RKO (cell line): Measurements from ENCODE around the gene ADGRG3.
A peak's percentile ranks its signal among the peaks of the same experiment; 100 is the strongest.

ENCODE experiments used
- DNase-seq: peaks from one replicate; pipeline ENCODE4 v3.0.0-alpha.2; 2016; ENCODE audit warnings: low spot score

ADGRG3 gene

DNA sequence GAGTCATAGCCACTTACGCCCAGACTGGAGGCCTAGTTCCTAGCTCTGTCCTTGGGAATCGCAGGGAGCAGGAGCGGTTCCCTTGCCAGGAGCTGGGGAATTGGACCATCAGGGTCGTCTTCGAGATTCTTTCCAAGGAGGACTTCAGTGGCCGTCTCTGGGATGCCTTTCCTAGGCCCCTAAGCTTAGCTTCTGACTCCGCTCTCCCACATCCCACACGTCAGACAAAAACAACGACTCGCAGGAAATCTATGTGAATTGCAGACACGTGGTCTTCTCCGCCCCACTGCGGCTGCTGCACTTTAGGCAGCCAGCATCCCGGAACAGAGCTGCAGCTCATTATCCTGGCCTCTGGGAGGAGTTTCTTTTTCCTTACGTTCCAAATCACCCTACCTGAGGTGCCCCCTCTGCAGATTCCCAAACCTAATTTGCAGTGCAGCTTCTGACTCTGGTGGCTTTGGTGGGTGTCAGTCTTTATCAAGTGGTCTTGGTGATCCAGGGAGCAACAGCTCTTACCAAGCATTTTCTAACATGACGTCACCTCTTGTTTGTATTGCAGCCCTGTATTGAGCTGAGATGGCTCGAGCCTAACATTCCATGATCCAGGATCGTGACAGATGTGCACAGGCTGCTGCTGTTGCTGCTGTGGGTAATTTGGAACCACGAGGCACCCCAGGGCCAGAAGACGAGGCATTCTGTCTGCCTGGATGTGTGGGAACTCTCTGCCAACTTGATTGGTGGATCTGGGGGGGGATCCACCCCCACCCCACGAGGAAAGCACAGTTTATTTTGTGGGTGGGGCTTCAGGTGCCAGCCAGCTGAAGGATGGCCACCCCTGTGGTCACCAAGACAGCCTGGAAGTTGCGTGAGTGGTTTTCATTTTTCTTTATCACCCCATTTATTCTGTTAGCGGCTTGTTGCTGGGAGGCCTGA lies 68.6 kb downstream of the ADGRG3 start:
- peak; percentile 87 for DNase-seq

DNA sequence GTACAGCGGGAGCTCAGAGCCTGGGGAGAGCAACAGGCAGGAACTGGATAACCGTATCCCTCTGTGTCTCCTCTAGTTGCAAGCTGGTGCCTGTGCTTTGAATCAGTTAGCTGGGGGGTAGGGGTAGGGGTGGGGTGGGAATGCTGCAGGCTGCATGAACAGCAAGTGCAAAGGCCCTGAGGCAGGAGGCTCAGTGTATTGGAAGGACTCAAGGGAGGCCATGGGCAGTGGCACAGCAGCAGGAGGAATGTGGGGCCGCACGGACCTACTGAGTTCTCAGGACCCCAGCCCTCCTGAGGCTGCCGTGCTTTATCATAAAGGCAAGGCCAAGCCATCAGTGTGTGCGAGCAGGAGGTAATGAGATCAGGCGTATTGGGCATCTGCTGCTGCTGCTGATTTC lies 70.7 kb downstream of the ADGRG3 start:
- no peak for DNase-seq
